HG03045 (cell line): Measurements from ENCODE around the gene HSBP1L1.
A peak's percentile ranks its signal among the peaks of the same experiment; 100 is the strongest.

Experiments
- ATAC-seq: cut with Tn5 transposase; IDR thresholded peaks from one replicate; pipeline ENCODE4 v1.9.1; 2021; ENCODE audit warnings: mild to moderate bottlenecking, moderate library complexity; ENCODE audit not compliant: unreplicated experiment

The HSBP1L1 gene

DNA sequence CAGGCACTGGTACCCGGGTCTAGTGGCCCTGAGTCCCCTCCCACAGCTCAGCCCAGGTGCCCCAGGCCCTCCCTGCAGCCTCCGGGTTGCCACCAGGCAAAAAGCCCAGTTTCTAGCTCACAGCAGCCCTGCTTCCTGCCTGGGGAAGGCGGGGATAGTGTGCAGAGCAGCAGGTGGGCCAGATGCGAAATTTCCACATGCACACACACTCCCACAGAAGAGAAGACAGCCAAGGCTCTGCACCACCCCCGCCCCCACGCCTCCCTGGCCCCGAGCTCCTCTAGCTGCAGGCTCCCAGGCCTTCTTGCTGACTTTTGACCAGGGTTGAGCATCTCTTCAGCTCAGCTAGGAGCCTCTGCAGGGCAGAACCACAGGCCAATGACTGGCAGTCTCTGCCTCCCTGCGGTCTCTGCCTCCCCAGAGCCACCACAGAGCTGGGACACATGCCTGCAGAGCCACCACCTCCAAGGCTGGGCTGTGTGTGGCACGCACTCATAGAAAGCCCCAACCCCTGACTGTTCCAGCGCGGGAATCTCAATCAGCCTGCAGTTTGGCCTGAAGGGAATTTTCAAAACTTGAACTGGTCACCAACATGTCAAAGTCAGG is 20.2 kb upstream of the HSBP1L1 start:
- ATAC-seq, result no peak

DNA sequence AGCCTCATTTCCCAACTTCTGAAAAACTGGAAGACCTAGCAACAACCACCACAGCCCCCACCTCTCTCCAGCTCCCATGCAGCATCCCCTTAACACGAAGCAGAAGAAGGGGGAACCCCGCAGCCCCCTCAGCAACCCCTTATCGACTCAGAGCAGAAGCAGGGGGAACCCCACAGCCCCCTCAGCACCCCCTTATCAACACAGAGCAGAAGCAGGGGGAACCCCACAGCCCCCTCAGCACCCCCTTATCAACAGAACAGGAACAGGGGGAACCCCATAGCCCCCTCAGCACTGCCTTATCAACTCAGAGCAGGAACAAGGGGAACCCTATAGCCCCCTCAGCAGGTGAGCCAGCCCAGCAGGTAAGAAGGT is 19.7 kb upstream of the HSBP1L1 start:
- no peak for ATAC-seq

DNA sequence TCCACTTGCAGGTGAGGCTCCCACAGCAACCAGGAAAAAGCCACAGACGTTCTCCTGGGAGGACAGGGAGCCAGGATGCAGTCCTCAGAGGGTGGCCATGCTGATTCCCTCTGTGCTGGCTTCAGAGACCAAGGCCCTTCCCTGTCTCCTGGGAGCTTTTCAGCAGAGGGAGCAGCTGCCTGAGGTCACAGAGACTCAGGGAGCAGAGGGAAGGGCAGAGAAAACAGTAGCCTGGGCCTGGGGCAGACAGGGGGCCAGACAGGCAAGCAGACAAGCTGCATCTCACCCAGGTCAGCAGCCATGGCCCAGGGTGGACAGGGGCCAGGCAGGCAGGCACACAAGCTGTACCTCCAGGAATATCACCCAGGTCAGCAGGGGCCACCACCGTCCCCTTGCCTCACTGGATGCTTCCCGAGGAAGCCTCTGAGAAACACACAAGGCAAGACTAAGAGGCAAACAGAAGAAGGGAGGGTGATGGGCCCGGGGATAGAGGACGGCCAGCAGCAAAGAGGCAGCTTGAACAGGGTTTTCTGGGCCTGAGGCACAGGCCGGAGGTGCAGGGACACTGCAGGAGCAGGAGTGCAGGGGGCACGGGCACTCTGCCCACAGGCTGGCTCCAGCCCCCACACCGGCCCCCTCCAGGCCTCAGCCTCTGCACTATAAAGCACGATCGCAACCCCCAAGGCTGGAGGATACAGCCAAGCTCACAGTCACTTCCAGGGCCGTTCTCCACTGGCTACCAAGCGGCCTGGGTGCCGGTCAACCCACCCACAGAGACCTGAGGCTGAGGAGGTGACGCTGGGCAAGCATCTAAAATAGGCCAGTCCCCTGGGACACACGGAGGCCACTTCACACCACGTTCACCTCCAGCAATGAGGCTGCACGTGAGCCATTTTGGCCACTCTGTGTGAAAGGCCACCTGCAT is 19.1 kb upstream of the HSBP1L1 start:
- ATAC-seq, result no peak

DNA sequence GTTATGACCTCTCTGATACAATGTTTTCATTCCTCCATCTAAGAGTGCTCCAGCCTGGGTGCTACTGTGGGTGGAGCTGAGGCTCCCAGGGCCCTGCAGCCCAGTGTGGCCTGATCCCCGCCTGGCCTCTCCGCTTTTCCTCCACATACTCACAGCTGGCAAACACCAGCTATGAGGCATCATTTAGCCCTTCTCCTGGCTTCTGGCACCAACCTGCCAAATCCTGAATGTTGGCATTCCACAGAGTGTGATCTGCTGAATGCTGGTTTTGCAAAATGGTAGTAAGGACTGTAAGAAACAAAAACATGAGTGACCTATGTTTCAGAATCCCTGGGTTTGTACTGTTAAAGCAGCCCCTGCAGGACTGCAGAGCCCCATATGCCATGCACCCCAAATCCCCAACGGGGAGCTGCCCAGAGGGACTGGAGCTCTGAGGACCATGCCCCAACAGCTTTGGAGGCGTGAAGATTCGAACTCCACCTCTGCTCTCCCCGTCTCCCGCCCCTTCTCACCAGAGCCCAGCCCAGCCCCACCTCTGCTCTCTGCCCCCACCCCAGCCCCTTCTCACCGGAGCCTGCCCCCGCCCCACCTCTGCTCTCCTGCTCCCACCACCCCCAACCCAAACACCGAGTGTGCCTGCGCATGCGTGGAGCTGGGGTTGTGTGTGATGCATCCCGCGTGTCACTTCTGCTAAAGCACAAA is 17.2 kb upstream of the HSBP1L1 start:
- ATAC-seq, result no peak

DNA sequence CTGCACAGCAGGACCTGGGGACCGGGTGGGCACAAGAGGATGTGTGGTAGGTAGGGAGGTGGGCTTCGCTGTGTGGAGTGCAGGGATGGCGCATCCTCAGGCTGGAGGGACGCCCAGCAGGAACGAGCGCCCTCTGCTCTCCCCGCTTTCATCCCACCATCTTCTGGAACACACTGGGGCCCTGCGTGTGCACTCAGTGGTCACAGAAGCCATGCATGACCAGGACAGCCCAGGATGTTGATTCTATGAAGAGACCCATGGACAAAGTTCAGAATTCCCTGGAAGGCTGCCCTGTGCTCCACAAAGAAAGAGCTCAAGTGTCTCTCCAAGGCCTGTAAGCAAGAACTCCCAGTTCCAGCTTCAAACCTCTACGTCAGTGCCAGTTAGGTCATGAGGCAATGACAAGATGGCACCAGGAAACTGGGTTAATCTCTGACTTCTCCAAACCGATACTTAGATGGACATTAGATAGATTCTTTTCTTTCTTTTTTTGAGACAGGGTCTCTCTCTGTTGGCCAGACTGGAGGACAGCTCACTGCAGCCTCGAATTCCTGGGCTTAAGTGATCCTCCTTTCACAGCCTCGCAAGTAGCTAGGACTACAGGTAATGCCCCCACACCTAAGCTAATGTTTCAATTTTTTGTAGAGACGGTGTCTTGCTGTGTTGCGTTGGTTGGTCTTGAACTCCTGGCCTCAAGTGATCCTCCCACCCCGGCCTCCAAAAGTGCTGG is 16.4 kb upstream of the HSBP1L1 start:
- ATAC-seq, result no peak

DNA sequence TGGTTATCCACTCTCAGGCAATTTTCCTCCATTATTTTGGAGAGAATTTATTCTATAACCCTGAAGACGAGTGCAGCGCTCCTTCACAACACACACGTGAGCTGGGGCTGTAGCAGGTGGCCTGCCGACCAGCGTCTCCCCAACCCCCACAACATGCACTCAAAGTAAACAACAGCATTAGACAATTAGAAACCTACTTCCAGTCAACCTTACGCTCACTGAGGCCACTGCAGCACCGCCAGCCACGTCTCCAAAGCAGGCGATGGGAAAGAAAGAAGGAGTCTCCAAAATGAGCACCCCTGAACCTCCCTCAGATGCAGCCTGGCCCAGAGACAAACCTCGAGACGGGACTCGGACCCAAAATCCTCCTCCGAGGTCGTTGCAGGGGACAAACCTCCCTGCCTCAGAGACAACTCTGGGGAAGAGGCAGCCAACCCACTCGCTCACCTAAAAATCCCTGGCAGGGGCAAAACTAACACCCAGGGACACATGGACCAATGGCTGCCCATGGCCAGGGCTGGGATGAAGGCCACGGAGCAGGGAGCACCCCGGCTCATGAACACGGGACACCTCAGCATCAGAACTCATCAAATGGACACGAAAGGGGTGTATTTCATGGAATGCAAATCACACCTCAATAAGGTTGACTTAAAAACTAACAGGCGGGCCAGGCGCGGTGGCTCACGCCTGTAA is 15.6 kb upstream of the HSBP1L1 start:
- ATAC-seq, result no peak

DNA sequence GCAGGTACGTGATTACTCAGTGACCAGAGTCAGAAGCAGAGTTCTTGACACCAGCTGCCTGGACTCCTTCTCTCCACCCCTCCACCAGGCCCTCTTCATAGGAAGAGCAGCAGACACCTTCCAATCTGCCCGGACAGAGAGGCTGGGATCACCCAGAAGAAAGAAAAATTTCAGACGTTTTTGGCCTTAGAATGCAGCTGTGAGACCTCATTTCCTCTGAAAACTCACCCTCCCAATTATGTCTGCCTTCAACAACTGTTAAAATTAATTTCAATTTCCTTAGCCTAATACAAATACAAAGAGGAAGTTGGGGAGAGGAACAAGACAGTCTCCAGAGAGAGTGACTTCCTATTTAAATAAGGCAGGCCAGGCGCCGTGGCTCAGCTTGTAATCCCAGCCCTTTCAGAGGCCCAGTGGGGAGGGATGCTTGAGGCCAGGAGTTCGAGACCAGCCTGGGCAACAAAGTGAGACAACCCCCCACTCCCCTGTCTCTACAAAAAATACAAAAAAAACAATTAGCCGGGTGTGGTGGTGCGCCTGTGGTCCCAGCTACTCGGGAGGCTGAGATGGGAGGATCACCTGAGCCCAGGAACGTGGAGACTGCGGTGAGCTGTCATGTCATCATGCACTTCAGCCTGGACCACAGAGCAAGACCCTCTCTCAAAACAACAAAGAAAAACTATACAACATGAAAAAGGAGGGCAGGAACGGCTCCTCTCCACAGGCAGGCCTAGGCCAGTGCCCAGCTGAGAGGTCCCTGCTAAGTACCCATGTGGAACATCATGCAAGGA is 14.6 kb upstream of the HSBP1L1 start:
- ATAC-seq, result no peak

DNA sequence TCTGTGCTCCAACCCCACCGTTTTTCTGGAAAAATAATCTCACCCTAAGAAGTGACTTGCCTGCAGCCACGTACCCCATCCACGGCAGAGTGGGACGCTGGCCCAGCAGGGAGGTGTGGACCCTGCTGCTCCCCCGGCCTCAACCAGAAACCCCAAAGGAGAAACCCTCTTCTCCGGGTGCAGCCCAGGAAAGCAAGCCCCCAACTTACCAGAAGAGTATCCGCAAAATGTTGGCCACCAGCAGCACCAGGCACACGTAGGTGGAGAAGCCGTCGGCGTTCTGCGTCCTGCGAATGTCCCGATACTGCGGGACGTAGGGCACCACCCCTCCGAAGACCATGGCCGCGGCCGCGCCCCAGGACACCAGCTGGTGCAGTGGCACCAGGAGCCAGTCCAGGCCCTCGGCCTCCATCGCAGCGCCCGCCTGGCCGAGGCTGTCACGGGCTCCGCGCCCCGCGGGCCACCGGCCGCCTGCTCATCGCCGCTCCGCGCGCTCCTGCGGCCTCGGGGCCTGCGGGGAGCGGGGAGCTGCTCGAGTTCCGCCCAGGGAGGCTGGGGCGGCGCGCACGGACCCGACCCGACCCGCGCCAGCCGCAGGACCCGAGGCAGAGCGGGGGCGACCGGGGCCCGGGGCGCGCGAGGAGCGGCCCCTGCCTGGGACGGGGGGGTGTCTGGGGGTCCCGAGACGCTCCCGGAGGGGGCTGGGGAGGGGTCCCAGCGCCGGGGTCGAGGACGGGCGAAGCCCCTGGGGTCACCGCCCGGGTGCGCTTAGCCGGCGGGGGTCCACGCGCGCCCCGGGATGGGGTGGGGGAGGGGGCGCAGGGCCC is 13.7 kb upstream of the HSBP1L1 start:
- peak; percentile 27 for ATAC-seq

DNA sequence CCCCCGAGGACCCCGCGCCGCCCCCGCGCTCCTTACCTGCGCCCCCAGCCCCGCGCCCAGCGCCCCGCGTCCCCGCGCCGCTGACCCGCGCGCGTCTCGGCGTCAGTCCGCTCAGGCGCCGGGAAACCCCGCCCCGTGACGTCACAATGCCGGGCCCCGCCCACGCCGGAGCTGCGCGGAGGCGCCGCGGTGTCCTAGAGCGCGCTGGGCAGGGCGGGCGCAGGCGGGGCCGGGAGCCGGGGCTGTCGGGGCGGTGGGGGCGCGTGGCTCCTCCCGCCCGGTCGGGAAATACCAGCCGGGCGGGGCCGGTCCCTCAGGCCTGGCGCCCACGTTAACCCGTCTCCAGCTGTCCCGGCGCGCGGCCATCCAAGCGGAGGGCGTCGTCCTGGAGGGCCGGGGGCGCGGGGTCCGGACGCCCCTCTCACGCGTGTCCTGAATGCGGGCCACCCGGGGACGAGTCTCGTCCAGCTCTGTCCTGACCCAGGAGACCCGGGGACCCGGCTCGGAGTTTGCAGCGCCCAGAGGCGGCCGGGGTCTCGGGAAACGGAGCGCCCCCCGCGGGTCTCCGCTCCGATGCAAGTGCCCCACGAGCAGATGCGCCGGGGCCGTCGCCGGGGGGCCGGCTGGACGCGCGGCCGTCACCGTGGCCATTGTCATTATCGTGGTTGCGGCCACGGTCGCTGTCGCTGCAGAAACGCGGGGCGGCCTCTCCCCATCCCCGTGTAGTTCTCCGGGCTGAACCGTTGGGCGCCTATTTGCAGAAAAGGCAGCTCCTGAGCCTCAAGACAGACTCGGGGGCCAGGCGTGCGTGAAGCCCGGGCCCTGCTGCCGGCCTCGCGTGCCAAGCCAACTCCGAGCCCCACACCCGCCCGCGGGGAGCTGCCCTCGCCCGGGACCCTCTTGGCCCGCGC is 12.6 kb upstream of the HSBP1L1 start, which contains the start of gene SLC66A2:
TSS of gene SLC66A2 (minus strand) at position 109 of the 911 bp plus-strand sequence. CDS start 727 bp downstream, outside the sequence.
- peak; percentile 74 for ATAC-seq

DNA sequence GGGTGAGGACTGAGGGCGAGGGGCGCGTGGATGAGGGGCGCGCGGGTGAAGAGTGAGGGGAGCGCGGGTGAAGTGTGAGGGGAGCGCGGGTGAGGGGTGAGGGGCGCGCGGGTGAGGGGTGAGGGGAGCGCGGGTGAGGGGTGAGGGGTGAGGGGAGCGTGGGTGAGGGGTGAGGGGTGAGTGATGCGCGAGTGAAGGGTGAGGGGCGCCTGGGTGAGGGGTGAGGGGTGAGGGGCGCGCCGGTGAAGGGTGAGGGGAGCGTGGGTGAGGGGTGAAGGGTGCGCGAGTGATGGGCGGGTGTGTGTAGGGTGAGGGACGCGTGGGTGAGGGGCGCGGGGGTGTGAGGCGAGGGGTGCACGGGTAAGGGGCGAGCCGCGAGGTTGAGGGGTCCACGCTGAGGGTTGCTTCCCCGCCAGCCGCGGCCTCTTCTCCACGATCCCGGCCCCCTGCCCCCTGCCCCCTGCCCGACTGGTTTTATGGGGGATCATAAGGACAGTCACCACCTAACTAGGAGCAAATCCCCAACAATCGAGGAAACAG is 11.9 kb upstream of the HSBP1L1 start:
- no peak for ATAC-seq

DNA sequence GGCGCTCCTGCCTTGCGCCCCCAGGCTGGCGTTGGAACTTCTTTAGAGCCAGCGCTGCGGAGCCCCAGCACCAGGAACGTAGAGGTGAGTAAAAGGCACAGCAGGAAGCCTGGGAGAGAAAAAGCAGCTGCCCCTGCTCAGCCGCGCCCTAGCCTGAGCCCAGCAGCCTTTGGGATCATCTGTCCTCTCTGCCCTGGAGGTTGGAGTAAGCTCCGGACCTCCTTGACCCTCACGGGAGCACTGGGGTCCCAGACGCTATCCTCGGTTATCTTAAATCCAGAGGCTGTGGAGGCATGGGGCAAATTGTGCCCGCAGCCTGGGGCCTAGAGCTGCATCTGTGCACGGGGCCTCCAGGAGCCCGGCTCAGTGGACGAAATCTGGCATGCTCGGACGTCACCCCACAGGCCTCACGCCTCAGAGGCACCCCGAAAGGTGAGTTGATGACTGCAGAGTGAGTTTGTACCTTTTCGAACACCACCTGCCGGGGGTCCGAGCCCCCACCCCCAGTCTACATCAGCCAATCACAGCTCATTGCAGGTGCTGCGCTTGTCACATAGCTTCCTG is 11.4 kb upstream of the HSBP1L1 start:
- no peak for ATAC-seq

DNA sequence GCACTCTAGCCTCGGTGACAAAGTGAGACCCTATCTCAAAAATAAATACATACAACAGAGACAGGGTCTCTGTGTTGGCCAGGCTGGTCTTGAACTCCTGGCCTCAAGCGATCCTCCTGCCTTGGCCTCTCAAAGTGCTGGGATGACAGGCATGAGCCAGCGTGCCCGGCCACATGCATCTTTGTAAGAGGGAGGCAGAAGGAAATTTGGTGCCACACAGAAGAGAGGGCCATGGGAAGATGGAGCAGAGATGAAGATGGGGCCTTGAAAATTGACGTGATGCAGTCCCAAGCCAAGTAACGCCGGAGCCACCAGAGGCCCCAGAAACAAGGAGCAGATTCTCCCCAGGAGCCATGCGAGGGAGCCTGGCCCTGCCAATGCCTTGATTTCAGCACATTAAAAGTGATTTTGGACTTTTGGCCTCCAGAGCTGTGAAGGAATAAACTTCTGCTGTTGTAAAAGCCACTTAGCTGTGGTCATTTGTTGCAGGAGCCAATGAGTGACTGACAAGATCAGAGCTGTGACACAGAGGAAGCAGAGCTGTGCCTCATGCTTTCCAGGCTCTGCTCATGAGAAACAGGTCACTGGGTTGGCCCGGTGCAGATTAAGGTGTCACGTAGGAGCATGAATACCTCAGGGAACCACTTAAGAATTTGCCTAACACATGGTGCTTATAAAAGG is 10.3 kb upstream of the HSBP1L1 start:
- ATAC-seq, result no peak

DNA sequence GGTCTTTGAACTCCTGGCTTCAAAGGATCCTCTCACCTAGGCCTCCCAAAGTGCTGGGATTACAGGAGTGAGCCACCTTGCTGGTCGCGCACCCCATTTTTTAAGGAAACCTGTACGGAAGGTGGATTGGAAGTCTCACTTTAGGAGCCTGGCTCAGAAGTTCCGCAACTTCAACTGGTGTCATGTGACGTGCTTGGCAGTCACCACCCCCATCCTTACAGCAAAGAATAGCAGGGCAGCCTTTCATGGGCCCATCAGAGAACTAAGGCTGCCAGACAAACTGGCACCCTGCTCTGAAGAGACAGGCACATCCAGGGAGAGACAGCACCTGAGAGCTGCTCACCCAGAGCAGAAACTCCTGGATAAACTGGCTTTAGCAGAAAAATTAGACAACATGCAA is 9.7 kb upstream of the HSBP1L1 start:
- ATAC-seq, result no peak

DNA sequence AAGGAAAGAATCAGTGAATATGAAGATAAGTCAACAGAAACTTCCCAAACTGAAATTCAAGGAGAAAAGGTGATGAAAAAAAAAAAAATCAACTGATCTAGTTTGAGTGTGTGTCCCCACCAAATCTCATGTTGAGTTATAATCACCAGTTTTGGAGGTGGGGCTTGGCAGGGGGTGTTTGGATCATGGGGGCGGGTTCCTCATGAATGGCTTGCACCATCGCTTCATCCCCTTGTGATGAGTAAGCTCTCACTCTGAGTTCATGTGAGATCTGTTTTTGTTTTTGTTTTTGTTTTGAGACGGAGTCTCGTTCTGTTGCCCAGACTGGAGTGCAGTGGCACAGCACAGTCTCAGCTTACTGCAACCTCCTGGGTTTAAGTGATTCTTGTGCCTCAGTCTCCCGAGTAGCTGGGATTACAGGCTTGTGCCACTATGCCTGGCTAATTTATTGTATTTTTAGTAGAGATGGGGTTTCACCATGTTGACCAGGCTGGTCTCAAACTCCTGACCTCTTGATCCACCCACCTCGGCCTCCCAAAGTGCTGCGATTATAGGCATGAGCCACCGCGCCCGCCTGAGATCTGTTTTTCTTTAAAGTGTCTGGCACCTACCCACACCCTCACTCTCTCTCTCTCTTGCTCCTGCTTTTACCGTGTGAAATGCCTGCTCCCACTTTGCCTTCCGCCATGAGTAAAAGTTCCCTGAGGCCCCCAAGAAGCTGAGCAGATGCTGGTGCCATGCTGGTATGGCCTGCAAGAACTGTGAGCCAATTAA is 9.0 kb upstream of the HSBP1L1 start:
- ATAC-seq, result no peak

DNA sequence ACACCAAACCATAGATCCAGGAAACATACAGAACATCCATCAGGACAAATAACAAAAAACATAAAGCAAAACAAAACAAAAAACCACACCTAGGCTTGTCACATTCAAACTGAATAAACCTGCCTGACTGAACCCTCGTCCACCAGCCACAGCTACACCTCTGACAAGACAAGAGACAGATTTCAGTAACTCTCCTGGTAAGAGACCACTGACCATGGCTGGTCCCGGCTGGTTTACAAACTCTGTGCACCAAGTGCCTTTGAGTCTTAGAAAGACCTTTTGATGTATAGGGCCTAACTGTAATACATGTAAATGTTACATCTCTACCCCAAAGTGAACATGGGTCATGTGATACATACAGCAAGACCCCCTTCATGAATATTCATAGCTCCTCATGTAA is 8.2 kb upstream of the HSBP1L1 start:
- no peak for ATAC-seq

DNA sequence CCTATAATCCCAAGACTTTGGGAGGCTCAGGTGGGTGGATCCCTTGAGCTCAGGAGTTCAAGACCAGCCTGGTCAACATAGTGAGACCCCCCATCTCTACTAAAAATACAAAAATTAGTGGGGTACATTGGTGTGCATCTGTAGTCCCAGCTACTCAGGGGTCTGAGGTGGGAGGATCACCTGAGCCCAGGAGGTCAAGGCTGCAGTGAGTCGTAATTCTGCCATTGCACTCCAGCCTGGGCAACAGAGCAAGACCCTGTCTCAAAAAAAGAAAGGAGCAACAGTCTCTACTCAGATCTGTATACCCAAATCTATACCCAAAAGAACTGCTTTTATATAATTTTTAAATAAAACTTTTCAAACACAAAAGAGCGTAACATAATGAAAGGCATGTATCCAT is 5.5 kb upstream of the HSBP1L1 start:
- no peak for ATAC-seq
